ENCODE results near the gene C2orf92.
"Not testable (repeated sequence)": the region's sequence is repeated elsewhere in the genome, so short reads cannot be mapped to it uniquely, and the experiment has no call there.

C2orf92 gene

DNA sequence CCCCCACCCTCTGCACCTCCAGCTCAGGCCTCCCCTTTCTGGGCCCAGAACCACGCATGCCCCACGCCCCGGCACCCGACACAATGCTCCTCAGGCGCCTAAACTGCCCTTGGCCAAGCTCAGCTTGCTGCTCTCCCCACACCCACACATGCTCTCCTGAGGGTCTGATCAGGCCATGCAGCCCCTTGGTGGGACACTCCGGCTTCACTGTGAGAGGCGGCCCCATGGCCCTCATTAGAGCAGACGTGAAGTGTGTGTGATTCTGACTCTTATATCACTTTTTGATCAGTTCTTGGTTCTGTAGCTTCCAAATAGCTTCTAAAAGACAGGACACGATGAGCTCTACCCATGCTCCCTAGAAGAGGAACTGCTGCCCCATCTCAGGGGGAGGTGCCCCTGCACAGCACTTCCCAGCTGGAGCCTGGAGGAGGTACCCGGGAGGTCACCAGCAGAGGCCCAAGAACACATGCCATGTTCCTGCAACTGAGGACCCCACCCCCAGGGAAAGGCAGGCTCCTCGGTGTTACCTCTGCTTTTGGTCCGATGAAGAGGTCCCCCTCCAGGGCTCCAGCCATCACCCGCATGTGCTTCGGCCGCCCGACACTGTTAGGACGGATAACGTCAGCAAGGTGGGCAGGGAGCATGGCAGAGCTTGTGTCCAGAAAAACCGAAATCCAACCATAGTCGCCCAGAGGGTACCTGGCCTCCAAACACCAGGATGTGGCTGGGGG is 9.3 kb upstream of the C2orf92 start:
- DNase-seq: no peak

DNA sequence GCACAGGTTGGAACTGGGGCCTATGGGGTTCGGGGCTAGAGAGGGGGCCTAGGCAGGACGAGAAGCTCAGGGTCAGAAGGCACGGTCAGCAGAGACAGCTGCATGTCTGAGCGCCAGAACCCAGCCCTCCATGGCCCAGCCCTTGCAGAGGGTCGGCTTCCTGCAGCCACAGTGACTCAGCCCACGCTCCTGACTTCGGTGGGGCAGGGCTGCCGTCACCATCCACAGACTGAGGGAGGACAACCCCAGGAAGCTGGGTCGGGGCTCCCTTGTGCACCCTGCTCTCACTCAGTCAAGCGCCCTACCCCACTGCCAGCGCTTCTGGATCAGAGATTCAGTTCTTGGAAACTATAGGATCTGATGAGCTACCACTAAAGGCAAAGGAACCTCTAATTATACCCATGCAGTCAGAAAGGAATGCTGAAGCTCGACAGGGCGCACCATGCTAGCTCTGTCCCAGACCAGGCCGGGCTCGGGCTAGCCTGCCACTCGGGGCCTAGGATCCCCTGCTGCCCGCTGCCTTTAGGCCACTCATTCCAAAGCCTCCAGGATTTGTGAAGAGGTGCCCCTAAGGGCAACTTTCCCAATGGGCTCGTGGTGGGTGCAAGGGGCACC is 8.6 kb upstream of the C2orf92 start:
- DNase-seq: peak; percentile 5

GRCh38 chr2:97661927-97662326 is 7.6 kb upstream of the C2orf92 start:
- DNase-seq: no peak

DNA sequence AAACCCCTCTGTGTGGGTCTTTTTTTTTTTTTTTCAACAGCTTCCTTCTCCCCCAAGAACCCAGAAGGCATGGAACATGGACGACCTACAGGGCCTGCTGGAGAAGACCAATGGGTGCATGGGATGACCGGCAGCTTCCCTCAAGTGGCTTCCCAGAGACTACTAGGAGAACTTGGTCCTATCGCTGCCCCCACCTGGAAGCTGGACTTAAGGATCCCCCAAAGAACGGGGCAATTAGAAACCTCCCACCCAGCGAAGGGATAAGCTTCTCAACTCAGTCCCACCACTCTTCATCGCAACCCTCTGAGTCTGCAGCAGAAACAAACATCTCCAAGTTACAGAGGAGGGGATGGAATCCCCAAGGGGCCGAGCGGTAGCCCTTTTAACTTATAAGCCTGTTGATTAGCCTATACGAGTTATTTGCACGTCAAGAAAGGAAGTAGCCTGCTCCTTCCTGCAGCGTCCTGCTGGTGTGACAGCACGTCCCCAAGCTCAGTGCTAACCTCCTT is 7.1 kb upstream of the C2orf92 start:
- no peak for DNase-seq

DNA sequence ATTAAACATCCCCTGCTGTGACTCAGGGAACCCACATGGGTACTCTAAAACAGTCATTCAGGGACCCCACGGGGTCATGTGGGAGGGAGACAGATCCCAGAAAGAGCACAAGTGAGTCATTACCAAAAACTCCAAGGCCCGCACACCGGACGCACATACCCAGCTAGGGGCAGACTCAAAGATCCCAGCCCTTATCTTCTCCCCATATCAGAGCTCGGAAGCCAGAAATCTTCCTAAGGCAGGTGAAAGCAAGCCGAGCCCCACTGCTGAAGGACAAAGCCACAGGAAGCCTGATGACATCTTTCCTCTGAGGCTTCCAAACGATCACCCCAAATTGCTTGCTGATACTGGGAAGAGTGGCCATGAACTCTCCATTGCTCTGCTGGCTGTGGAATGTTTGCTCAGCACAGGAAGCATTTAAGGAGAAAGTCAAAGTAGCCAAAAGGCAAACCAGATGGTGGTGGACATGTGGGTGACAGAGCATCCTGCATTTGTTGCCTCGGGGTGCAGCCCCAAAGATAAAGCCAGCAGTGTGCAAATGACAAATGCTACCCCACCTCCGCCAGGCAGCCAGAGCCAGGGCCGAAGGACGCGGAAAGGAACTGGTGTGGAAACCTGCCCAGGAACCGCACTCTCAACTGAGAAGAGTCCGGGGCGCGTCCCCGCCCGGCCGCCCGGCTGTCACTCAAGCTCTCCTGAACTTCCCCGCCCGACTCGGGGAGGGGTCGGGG is 6.5 kb upstream of the C2orf92 start:
- peak; percentile 94 for DNase-seq

DNA sequence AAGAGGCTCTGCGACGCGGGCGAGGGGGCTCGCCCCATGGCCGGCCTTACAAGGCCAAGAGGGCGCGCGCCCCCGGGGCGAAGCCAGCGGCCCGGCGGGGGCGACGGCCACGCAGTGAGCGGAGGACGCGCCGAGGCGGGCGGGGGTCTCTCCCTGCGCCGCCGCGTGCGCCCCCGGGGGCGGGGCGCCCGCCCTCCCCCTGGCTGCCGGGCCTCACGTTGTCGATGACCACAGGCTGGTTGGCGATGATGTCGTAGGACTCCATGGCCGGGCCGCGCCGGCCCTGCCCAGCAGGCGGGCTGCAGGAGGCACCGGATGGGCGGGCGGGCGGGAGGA is 5.9 kb upstream of the C2orf92 start:
- DNase-seq: no peak

GRCh38 chr2:97663962-97664635 is 5.4 kb upstream of the C2orf92 start, which contains the start of gene ACTR1B:
ACTR1B (minus strand) TSS chr2:97664044; CDS start chr2:97663890, 154 bp downstream.
- peak; percentile 97 for DNase-seq

DNA sequence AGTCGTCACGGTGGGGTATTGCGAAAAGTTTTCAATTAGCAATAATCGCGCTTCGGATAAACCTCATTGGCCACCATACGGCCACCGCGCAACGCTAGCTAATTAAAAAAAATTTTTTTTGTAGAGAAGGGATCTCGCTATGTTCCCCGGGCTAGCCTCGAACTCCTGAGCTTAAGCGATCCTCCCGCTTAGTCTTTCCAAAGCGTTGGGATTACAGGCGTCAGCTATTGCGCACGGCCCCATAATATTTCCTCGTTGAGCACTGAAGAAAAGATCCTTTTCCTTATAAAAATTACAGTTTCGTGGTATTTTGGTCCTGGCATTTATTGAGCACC is 4.9 kb upstream of the C2orf92 start:
- peak; percentile 2 for DNase-seq

GRCh38 chr2:97670471-97670870 is 958 bp downstream of the C2orf92 start:
- DNase-seq: no peak

GRCh38 chr2:97671526-97671925 is 2.0 kb downstream of the C2orf92 start:
- no peak for DNase-seq

DNA sequence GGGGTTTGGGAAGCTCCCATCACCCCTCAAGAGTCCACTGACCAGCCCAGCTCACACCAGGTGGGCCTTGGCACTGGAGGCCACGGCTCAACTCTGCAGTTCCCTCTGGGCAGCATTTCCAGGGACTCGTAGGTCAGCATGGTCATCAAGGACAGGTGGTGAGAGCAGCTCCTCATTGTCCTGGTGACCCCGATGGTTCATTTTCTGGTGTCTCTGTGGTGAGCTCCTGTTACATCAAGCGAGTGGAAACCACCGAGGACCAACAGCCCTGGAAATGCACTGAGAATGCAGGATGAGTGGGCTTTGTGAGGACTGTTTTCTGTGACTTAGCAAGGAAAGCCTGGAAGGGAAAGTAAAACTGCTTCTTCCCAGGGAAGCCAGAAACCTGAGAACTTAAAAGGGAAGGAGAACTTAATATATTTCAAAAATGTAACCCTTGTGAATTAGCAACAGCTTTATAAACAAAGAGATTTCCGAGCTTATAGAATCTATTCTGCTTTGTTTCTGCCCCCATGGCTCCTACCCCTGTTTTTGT is 3.2 kb downstream of the C2orf92 start:
- DNase-seq: not testable (repeated sequence)

GRCh38 chr2:97673182-97673914 is 3.8 kb downstream of the C2orf92 start:
- DNase-seq: no peak

DNA sequence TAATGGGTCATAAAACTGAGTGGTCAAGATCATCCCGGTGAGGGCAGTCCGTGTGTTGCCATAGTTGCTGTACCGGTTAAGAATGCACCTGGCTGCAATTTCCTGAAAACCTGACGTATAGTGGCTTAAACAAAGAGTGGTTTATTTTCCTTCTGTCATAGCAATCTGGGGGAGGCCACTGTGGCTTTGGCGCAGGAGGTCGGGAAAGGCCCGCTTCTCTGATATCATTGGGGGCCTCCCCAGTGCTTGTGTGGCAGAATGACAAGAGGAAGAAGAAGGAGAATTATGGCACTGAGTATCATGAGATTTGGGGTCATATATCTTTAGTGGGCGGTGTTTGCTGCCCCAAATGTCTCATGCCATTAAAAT is 4.4 kb downstream of the C2orf92 start:
- no peak for DNase-seq

DNA sequence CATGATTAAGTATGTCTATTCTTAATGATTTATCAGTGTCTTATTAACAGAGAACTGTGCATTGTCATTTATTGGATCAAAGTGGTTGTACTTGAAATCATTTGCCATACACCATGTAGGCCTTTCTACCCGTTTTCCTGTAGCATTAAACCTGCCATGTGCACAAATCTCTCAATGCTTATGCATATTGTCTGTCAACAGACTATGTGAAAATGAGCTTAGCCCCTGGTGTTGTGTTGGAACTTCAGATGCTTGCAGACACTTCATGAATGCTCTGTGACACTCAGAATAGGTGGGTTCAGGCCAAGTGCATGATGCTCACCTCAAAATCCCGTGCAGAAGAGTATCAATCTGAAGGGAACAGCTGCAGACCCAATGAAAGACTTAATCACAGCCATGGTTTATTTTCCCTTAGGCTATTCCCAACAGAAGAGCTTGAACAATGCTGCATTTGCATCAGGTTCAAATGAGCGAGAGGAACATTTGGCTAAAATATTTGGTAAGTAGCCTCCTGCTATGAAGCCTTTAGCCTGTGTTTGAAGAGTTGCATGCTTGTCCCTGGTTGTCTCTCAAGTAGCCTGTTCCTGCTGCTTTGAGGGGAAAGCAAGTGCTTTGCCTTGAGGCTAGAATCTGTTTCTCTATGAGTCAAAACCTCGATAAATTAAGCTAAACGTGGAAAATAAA is 6.1 kb downstream of the C2orf92 start:
- DNase-seq: no peak

GRCh38 chr2:97676620-97677019 is 7.1 kb downstream of the C2orf92 start:
- no peak for DNase-seq

DNA sequence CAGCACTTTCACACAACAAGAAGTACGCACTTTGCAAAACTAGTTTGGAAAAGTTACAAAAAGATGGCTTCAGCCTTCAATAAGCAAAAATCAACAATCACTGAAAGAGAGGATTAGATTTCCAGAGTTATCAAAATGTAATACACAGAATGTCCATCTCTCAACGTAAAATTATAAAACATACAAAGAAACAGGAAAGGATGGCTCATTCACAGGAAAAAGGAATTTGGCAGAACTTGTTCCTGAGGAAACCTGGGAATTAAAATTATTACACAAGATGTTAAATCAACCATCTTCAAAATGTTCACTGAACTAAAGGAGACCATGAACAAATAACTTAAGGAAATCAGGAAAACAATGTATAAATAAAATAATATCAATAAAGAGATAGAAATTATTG is 8.0 kb downstream of the C2orf92 start:
- no peak for DNase-seq

- DNase-seq: no peak
Measured at GRCh38 chr2:97678298-97678697, 8.8 kb downstream of the C2orf92 start.

DNA sequence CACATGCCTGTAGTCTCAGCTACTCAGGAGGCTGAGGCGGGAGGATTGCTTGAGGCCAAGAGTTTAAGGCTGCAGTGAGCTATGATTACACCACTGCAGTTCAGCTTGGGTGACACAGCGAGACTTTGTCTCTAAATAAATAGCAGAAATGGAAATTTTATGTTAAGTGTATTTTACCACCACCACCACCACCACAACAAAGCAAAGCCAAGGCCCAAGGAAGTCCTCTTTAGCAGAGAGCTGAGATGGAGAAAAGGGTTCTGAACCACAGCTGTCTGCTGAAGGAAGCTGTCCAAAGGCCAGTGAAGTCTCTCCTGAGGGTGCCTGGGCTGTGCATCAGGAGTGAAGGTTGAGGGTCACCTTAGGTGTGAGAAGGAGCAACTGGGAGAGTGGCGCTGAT is 17.7 kb downstream of the C2orf92 start:
- not testable (repeated sequence) for DNase-seq

GRCh38 chr2:97688062-97688827 is 18.7 kb downstream of the C2orf92 start:
- DNase-seq: no peak

DNA sequence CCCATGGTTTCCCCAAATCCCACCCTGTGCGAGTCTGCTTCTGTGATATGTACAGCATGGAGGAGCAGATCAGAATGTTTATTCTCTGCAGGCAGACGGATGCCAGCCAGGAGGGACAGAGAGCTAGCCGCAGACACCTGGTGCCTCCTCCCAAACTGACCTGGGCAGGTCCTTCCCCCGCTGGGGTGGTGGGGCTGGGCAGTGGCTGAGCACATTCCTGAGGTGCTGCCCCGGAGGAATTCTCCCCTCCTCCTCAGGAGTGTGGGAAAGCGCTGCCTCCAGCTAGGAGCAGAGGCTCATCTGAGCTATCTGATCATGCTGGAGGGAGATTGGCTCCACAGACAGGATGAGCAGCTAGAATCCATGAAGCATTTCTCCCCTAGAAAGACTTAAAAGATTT is 21.7 kb downstream of the C2orf92 start:
- no peak for DNase-seq

GRCh38 chr2:97693476-97693875 is 24.0 kb downstream of the C2orf92 start:
- peak; percentile 53 for DNase-seq
